Neuronal stem cell (in vitro differentiated cells): Measurements from ENCODE around the gene SERPINC1. TPM values are rescaled to one million over a fixed set of nuclear protein-coding genes. Genes with fewer than 3 reads are reported as not detected.

Experiments
- DNase-seq: peaks from one replicate; pipeline ENCODE4 v3.0.0-alpha.2; 2013; ENCODE audit warnings: low spot score
- H2AFZ ChIP-seq: one replicate; pipeline ENCODE4 v1.6.1; 2013; ENCODE audit warnings: mild to moderate bottlenecking, low read length, inconsistent platforms
- H2AK5ac ChIP-seq: 2 replicates; pipeline ENCODE4 v1.6.1; 2013; ENCODE audit warnings: low read depth, mild to moderate bottlenecking, inconsistent platforms, low read length, moderate library complexity, mixed read lengths
- H2BK120ac ChIP-seq: 2 replicates; pipeline ENCODE4 v1.6.1; 2013; ENCODE audit warnings: low read depth, mild to moderate bottlenecking, inconsistent platforms, low read length, moderate library complexity, mixed read lengths
- H2BK12ac ChIP-seq: one replicate; pipeline ENCODE4 v1.6.1; 2013; ENCODE audit warnings: low read length, inconsistent platforms
- H2BK15ac ChIP-seq: 2 replicates; pipeline ENCODE4 v1.6.1; 2013; ENCODE audit warnings: mild to moderate bottlenecking, low read length, inconsistent platforms, mixed read lengths
- H2BK5ac ChIP-seq: one replicate; pipeline ENCODE4 v1.6.1; 2013; ENCODE audit warnings: inconsistent platforms, mild to moderate bottlenecking, low read length, moderate library complexity
- H3K14ac ChIP-seq: one replicate; pipeline ENCODE4 v1.6.1; 2013; ENCODE audit warnings: low read length, inconsistent platforms
- H3K18ac ChIP-seq: 2 replicates; pipeline ENCODE4 v1.6.1; 2013; ENCODE audit warnings: low read length, inconsistent platforms
- H3K23ac ChIP-seq: 2 replicates; pipeline ENCODE4 v1.6.1; 2013; ENCODE audit warnings: low read depth, mild to moderate bottlenecking, mixed read lengths, low read length, inconsistent platforms; ENCODE audit not compliant: poor library complexity
- H3K27ac ChIP-seq: replicated peaks from 3 replicates; pipeline ENCODE4 v1.5.1; 2013; ENCODE audit warnings: low read length, inconsistent platforms
- H3K27me3 ChIP-seq, 3 experiments: 2 replicates each; pipeline ENCODE4 v1.6.1; 2013; ENCODE audit warnings: low read length in 3 of 3, mild to moderate bottlenecking in 2 of 3, inconsistent platforms in 1 of 3, low read depth in 1 of 3, mixed read lengths in 1 of 3, moderate library complexity in 1 of 3; ENCODE audit not compliant: control insufficient read depth in 3 of 3, insufficient read depth in 3 of 3
- H3K36me3 ChIP-seq, 2 donors: replicated peaks in 1 of 2; 2 replicates each; pipeline ENCODE4 v1.6.1; 2013; ENCODE audit warnings: low read length in 2 of 2; ENCODE audit not compliant: control insufficient read depth in 2 of 2, insufficient read depth in 2 of 2
- H3K4ac ChIP-seq: 2 replicates; pipeline ENCODE4 v1.6.1; 2013; ENCODE audit warnings: inconsistent platforms, mild to moderate bottlenecking, low read length, moderate library complexity
- H3K4me1 ChIP-seq, 2 donors: 1 replicate in 1 of 2; 2 replicates in 1 of 2; pipeline ENCODE4 v1.6.1; 2013; ENCODE audit warnings: low read length in 2 of 2, low read depth in 1 of 2; ENCODE audit not compliant: control insufficient read depth in 2 of 2, insufficient read depth in 1 of 2
- H3K4me2 ChIP-seq: one replicate; pipeline ENCODE4 v1.6.1; 2013; ENCODE audit warnings: mild to moderate bottlenecking, low read length, inconsistent platforms; ENCODE audit not compliant: insufficient read depth, poor library complexity, severe bottlenecking
- H3K4me3 ChIP-seq, 2 donors: 2 replicates each; pipeline ENCODE4 v1.5.1; 2013; ENCODE audit warnings: low read length in 2 of 2, mild to moderate bottlenecking in 2 of 2, inconsistent platforms in 1 of 2, moderate library complexity in 1 of 2
- H3K79me1 ChIP-seq: one replicate; pipeline ENCODE4 v1.6.1; 2013; ENCODE audit warnings: low read depth, mild to moderate bottlenecking, inconsistent platforms, low read length, moderate library complexity
- H3K9ac ChIP-seq: one replicate; pipeline ENCODE4 v1.6.1; 2013; ENCODE audit warnings: mild to moderate bottlenecking, low read depth, low read length, inconsistent platforms; ENCODE audit not compliant: poor library complexity
- H3K9me3 ChIP-seq, 2 donors: replicated peaks in 1 of 2; 2 replicates each; pipeline versions ENCODE3 to v1.6.1; 2013; ENCODE audit warnings: low read length in 2 of 2, mild to moderate bottlenecking in 2 of 2, inconsistent platforms in 1 of 2, low read depth in 1 of 2, mixed read lengths in 1 of 2, moderate library complexity in 1 of 2; ENCODE audit not compliant: control insufficient read depth in 2 of 2, insufficient read depth in 1 of 2
- H4K8ac ChIP-seq: one replicate; pipeline ENCODE4 v1.6.1; 2013; ENCODE audit warnings: low read depth, mild to moderate bottlenecking, inconsistent platforms, low read length, moderate library complexity
- H4K91ac ChIP-seq: one replicate; pipeline ENCODE4 v1.6.1; 2013; ENCODE audit warnings: low read length, low read depth, mild to moderate bottlenecking, inconsistent platforms; ENCODE audit not compliant: poor library complexity
- WGBS, 2 donors: extraction: QIAGEN DNeasy Blood & Tissue Kit; methylation state at CpG; one replicate each; pipeline ENCODE4 v1.1.7; 2013; ENCODE audit warnings: missing lambda C conversion rate in 2 of 2, mixed read lengths in 1 of 2; ENCODE audit not compliant: insufficient read length in 2 of 2, insufficient replicate concordance in 1 of 2; ENCODE audit errors: extremely low coverage in 2 of 2; 5-methylcytosine and 5-hydroxymethylcytosine counted together
- small RNA-seq: library from polyadenylated mRNA; stranded (forward); fragments of <200 nt; extraction: miRNeasy Mini kit (QIAGEN cat#:217004); gene quantifications from one replicate; pipeline ENCODE3, GENCODE V24; 2013; ENCODE audit not compliant: insufficient read depth

Gene SERPINC1

GRCh38 chr1:173856903-173857302, 60.2 kb downstream of the SERPINC1 start:
- no peak overlapping the region for H3K4me3 ChIP-seq
- H3K9ac ChIP-seq: no peak overlapping the region
- no peak overlapping the region for H2BK5ac ChIP-seq
- no peak overlapping the region for H4K91ac ChIP-seq
- H3K79me1 ChIP-seq: no peaks in the 10 kb centered on the region
- H2BK120ac ChIP-seq: no peak overlapping the region
- DNase-seq: no peak
- H3K9me3 ChIP-seq: no peaks in the 10 kb centered on the region
- no peak overlapping the region for H3K4me2 ChIP-seq
- H4K8ac ChIP-seq: no peak overlapping the region
- no peak overlapping the region for H2AK5ac ChIP-seq
- H3K36me3 ChIP-seq: peaks cover 10 to 92% of the 10 kb centered on the region in 2 donors
- H3K4me1 ChIP-seq: peaks cover 0 to 8% of the 10 kb centered on the region in 2 donors
- no peak overlapping the region for H2AFZ ChIP-seq
- no peak overlapping the region for H3K14ac ChIP-seq
- no peaks in the 10 kb centered on the region for H3K27me3 ChIP-seq
- no peak overlapping the region for H3K27ac ChIP-seq
- H3K18ac ChIP-seq: no peak overlapping the region
- H2BK12ac ChIP-seq: no peak overlapping the region
- H2BK15ac ChIP-seq: no peak overlapping the region
- no peak overlapping the region for H3K23ac ChIP-seq
- no peak overlapping the region for H3K4ac ChIP-seq
- no CpG with 5 or more reads among the region's 2 CpGs for WGBS, 2 donors

GRCh38 chr1:173856014-173856413, 61.1 kb downstream of the SERPINC1 start:
- no peak for DNase-seq
- H3K4ac ChIP-seq: no peak overlapping the region
- H3K4me2 ChIP-seq: no peak overlapping the region
- H2BK120ac ChIP-seq: no peak overlapping the region
- H3K23ac ChIP-seq: no peak overlapping the region
- peaks cover 9 to 96% of the 10 kb centered on the region in 2 donors for H3K36me3 ChIP-seq
- H3K14ac ChIP-seq: no peak overlapping the region
- H3K9me3 ChIP-seq: no peaks in the 10 kb centered on the region
- no peaks in the 10 kb centered on the region for H3K27me3 ChIP-seq
- H3K9ac ChIP-seq: no peak overlapping the region
- no CpG with 5 or more reads among the region's 1 CpG for WGBS, 2 donors
- H3K4me1 ChIP-seq: peaks cover 0 to 8% of the 10 kb centered on the region in 2 donors
- no peak overlapping the region for H3K4me3 ChIP-seq
- H2BK12ac ChIP-seq: no peak overlapping the region
- H2BK5ac ChIP-seq: no peak overlapping the region
- H4K91ac ChIP-seq: no peak overlapping the region
- H2AK5ac ChIP-seq: no peak overlapping the region
- H3K27ac ChIP-seq: no peak overlapping the region
- no peak overlapping the region for H2AFZ ChIP-seq
- no peak overlapping the region for H3K18ac ChIP-seq
- H4K8ac ChIP-seq: no peak overlapping the region
- no peak overlapping the region for H2BK15ac ChIP-seq
- no peaks in the 10 kb centered on the region for H3K79me1 ChIP-seq

Small RNAs within 50 kb of the gene (small RNA-seq; reads per million reads assigned to genes)
- not detected for gene RNA5SP67
